ENCODE data around the gene ANKMY1.
A peak's percentile ranks its signal among the peaks of the same experiment; 100 is the strongest.

Gene ANKMY1

GRCh38 chr2:240557808-240558207 is at the start of gene ANKMY1:
Gene ANKMY1 (minus strand): TSS chr2:240557988. CDS start chr2:240557335, 653 bp downstream.
- TF ChIP-seq CTCF (conservative IDR thresholded peaks at IDR 0.05; ENCODE audit: control insufficient read depth, insufficient read depth, low read depth, low read length) = no peak
- DNase-seq (ENCODE audit: low read depth) = peak; percentile 69
- peak within 1 kb of the TSS; percentile 50 for H3K4me3 ChIP-seq (ENCODE audit: control insufficient read depth, low read depth, low read length)

- H3K4me3 ChIP-seq (ENCODE audit: control insufficient read depth, low read depth, low read length) = no peak overlapping the region
- no peak for DNase-seq (ENCODE audit: low read depth)
- TF ChIP-seq CTCF (conservative IDR thresholded peaks at IDR 0.05; ENCODE audit: control insufficient read depth, insufficient read depth, low read depth, low read length) = no peak
Observed at GRCh38 chr2:240605867-240606743, 48.3 kb upstream of the ANKMY1 start.

- DNase-seq (ENCODE audit: low read depth) = no peak
- H3K4me3 ChIP-seq (ENCODE audit: control insufficient read depth, low read depth, low read length) = no peak overlapping the region
- TF ChIP-seq CTCF (conservative IDR thresholded peaks at IDR 0.05; ENCODE audit: control insufficient read depth, insufficient read depth, low read depth, low read length) = no peak
Observed at GRCh38 chr2:240604939-240605716, 47.3 kb upstream of the ANKMY1 start.

- no peak overlapping the region for H3K4me3 ChIP-seq (ENCODE audit: control insufficient read depth, low read depth, low read length)
- TF ChIP-seq CTCF (conservative IDR thresholded peaks at IDR 0.05; ENCODE audit: control insufficient read depth, insufficient read depth, low read depth, low read length) = peak; percentile 55
- DNase-seq (ENCODE audit: low read depth) = peak; percentile 61
Observed at GRCh38 chr2:240604291-240604938, 46.6 kb upstream of the ANKMY1 start.

- DNase-seq (ENCODE audit: low read depth) = no peak
- TF ChIP-seq CTCF (conservative IDR thresholded peaks at IDR 0.05; ENCODE audit: control insufficient read depth, insufficient read depth, low read depth, low read length) = no peak
- no peak overlapping the region for H3K4me3 ChIP-seq (ENCODE audit: control insufficient read depth, low read depth, low read length)
Observed at GRCh38 chr2:240603846-240604245, 46.1 kb upstream of the ANKMY1 start.

- no peak overlapping the region for H3K4me3 ChIP-seq (ENCODE audit: control insufficient read depth, low read depth, low read length)
- no peak for DNase-seq (ENCODE audit: low read depth)
- no peak for TF ChIP-seq CTCF (conservative IDR thresholded peaks at IDR 0.05; ENCODE audit: control insufficient read depth, insufficient read depth, low read depth, low read length)
Observed at GRCh38 chr2:240603081-240603835, 45.5 kb upstream of the ANKMY1 start.

All from fibroblast of mammary gland (primary cell).